ENCODE data around the gene BABAM2.
"Not testable (repeated sequence)": the region's sequence is repeated elsewhere in the genome, so short reads cannot be mapped to it uniquely, and the experiment has no call there.

The BABAM2 gene

DNA sequence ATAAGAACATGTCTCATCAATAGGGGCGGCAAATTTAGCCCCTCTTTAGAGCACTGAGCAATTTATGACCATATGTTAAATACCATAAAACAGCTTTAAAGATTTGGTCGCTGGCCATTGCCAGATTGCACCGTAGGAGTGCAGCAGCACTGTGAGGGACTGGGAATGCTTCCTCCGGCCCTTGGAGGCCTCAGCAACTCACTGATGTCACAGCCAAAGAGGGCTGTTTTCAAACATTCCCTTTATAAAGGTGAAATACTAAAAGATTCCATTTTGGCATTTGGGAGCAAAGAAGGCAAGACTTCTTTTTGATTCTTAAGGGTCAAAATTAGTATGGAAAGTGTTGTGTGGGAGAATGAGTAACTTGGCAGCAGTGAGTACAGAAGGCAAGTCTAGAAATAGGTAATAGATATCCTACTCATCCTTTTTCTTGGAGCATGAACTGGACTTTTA, 63.7 kb downstream of the BABAM2 start:
- DNase-seq = no peak

DNA sequence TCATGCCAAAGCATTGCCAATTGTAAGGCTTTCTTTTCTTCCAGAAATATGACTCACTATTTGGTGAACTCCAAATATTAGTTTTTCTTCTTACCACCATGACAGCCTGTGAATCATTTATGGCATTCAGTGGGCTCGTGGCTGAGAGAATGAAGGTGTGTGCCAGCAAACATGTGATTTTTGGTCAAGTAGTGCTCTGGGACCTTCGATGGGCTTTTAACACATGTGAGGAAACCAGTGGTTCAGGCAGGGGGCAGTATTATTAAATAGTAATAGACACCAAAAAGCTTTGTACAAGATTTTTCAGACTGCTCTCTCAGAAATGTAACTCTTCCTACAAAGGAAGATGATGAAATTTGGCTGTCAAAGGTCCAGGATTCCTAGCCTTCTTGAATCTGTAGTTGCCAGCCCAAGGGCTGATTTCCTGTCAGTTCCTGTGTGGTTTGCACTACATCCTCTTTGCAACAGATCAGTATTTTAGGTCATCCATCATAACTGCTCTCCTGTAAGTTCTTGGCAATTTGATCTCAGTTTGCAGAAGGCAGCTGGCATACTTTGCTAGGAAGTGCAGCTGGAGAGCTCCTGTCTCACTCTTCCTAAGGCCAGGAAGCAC, 64.3 kb downstream of the BABAM2 start:
- no peak for DNase-seq

DNA sequence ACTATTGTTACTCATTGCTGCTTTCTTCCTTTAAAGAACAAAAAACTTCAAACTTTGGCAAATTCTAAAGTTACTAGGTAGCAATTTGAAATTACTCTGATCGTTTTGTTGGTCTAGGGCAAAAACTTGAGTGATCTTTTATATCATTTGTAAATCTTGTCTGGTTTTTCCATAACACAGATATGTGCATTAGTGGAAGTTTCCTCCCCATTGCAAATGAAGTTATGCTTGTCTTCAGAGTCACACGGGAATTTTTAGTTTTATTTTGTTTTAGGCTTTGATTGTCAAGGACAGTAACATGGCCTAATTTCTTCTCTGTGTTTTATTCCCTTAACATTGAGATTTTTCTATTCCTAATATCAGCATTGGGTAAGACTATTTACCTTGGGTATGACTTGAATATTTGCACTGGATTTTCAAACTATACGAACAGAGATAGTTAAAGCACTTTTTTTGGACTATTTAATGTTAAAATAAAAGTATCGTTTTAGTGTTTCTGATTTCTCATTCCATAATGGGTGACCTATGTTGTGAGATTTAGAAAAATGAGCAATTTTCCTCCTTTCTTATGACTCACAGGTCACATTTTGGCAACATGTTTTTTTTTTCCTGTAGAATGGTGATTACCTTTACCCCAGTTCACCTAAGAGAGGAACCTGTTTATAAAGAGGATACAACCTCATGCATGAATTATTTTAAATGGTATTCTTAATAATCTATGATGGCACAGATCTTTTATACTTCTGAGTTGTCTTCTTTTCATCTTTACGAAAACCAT, 65.0 kb downstream of the BABAM2 start:
- no peak for DNase-seq

DNA sequence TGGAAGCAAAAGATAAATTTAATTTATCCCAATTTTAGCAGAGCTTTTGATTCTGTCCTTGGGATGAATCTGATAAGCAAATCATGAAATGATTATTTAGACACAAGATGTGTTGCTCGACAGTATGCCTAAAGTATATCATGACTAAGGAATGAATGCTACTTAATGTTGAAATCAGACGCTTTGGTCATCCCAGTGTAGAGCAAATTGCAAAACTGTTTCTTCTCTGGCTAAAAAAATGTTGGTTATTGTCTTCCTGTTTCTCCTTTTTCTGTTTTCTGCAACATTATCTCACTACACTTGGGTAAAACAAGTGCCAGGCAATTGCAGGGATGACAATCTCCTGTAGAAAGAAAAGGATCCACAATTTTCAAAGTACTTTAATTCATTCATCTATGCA, 66.4 kb downstream of the BABAM2 start:
- no peak for DNase-seq

DNA sequence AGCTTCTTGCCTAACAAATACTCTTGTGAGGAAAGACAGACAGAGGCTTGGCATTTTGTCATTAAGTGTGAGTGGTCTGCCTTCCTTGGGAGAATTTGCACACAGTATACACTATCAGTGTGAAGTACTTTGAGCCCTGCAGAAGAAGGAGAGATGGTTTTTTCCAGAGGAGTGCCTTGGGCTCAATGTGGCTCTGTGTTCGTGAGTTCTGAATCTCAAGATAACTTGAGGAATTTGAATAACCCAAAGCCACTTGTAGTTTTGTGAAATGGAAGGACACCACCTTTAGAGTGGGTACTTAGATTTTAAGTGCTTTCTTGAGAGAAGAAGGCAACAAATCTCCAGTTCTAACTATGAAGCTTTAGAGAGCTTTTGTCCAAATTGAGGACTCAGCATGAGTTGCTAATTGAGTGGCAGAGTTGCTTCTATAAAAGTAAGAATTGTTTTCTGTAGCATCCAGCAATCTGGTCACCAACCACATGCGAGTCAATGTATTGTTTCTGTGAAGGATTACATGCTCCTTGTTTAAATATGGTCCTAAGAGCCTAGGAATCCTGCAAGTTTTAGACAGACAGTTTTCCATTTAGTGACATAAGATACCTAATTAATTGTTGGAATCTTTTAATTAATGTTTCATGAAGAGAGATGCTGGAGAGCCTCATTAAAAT, 68.3 kb downstream of the BABAM2 start:
- DNase-seq = no peak

DNA sequence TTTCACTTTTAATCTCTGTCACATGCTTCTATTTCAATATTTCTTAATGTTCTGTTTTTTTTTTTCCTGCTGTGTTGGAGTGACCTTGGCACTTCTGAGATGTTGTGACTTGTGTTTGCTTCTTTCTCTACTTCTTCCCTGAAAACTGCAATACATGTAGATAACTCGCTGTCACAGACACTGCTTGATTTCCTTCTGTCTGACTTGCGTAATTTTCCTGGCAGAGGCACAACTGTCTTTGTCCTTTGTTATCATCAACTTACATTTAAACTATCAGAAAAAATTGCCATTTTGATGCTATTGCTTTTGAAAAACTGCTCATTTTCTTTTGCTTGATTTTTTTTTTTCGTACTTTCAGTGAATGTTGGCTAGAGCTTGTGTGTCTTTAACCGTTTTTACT, 69.0 kb downstream of the BABAM2 start:
- no peak for DNase-seq

DNA sequence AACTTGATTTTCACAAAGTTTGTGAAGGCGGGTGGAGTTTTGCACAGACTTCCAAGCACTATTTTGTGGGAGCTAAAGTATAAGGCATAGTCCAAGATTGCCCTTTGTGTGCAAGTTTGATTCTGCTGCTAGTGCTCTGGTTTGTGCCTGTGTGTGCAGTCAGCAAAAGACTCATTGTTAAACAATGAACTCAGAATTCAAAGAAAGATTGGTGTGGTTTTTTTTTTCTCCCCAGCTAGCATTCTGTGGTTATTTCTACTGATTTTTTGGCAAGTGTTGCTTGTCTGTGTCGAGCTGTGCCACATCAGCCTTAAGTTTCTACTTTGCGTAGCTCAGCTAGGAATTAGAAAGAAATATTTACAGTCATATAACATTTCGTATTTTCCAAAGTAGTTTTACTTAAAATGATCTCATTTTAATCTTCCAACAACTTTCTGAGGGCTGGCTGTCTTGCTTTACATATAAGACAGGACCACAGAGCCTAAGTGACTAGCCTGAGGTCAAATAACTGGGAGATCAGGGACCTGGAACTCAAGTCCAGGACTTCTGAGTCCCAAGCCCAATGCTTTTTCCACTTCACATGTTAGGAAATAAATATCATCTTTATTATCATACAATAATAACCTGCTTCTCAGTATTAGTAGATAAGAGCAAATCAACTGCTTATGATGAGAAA, 69.8 kb downstream of the BABAM2 start:
- DNase-seq = no peak

DNA sequence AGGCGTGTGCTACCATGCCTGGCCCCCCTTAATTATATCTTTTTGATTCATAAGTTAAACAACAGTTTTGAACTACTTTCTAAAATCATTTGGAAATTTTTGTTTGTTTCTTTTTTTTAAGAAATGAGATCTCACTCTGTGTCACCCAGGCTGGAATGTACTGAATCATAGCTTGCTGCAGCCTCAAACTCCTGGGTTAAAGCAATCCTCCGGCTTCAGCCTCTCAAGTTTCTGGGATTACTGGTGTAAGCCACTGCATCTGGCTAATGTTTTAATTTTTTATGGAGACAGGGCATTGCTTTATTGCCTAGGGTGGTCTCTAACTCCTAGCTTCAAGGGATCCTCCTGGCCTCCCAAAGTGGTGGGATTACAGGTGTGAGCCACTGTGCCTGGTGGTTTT, 71.5 kb downstream of the BABAM2 start:
- DNase-seq = no peak

DNA sequence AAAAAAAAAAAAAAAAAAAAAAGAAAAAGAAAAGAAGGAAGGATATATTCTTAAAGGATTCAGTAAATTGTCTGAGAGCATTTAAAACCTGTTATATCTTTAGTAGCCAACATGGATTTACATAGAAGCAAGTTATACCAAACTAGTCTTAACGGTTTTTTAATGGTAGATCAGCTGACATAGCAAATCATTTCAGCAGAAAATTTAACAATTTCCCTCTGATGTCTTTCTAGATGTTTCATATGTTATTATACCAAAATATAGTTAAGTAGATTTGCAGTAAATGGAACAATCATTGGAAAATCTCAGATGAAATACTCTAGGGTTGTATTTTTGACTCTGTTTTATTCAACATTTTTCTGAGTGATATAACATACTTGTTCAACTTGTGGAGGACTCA, 72.9 kb downstream of the BABAM2 start:
- no peak for DNase-seq

DNA sequence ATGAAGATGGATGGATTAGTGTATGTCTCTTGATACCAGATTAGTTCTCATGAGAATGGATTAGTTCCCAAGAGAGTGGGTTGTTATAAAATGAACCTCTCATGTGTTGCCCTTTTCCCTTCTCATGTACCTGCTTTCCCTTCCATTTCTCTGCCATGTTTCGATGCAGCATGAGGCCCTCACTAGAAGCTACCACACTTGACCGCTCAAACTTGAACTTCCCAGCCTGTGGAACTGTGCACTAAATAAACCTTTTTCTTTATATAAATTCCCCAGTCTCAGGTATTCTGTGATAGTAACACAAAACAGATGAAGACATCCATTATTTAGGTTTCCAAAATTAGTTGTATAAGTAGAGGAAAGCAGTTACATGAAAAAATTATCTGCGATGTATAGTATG, 73.5 kb downstream of the BABAM2 start:
- DNase-seq = no peak

DNA sequence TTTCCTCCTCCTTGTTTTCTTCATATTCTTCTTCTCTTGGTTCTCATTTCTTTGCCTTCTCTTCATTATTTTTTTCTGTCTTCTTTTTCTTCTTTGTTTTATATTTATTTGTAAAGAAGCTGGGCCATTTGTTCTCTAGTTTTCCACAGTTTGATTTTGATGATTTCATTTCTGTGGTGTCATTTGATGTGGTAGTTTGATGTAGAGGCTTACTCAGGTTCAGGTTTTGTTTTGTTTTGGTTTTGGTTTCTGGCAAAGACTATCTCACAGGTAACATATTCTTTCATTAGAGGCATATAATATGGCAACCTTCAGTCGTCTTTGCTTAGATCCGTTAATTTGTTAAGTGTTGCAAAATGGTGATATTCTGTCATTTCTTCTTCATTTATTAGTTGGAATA, 75.3 kb downstream of the BABAM2 start:
- no peak for DNase-seq

DNA sequence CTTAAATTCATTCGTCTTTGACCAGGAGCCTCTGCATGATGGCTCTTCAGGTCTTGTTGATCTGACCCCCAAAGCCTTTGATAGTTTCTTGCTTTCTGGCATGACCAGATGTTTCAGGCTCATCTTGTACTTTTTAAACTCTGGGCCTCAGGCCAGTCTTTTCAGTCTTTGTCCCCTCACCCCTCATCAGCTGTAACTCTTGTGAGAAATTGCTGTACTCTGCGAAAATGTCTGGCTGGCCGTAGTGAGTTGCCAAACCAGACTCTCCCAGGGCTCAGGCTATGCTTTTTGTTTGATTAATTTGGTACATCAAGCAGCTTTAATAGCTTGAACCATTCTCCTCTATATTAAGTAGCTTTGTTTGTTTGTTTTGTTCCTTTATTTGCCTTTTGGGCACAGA, 75.9 kb downstream of the BABAM2 start:
- DNase-seq = no peak

DNA sequence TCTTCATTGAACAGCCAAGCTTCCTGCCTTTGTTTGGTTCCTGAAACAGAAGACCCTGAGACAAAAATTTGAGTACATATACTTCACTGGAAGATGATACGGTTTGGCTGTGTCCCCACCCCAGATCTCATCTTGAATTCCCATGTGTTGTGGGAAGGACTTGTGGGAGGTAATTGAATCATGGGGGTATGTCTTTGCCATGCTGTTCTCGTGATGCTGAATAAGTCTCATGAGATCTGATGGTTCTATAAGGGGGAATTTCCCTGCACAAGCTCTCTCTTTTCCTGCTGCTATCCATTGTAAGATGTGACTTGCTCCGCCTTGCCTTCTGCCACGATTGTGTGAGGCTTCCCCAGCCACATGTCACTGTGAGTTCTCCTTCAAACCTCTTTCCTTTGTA, 76.5 kb downstream of the BABAM2 start:
- no peak for DNase-seq

DNA sequence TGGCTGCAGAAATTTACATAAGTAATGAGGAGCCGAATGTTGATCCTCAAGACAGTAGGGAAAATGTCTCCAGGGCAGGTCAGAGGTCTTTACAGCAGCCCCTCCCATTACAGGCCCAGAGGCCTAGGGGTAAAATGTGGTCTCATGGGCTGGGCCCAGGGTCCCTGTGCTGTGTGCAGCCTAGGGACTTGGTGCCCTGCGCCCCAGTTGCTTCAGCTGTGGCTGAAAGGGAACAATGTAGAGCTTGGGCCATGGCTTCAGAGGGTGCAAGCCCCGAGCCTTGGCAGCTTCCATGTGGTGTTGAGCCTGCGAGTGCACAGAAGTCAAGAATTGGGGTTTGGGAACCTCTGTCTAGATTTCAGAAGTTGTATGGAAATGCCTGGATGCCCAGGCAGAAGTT, 77.5 kb downstream of the BABAM2 start:
- DNase-seq = not testable (repeated sequence)

DNA sequence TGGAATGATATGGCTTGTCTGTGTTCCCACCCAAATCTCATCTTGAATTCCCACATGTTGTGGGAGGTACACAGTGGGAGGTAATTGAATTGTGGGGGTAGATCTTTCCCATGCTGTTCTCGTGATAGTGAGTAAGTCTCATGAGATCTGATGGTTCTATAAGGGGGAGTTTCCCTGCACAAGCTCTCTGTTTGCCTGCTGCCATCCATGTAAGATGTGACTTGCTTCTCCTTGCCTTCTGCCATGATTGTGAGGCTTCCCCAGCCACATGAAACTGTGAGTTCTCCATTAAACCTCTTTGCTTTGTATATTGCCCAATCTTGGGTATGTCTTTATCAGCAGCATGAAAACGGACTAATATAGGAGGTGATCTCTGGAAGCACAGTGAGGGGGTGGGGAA, 78.4 kb downstream of the BABAM2 start:
- not testable (repeated sequence) for DNase-seq

DNA sequence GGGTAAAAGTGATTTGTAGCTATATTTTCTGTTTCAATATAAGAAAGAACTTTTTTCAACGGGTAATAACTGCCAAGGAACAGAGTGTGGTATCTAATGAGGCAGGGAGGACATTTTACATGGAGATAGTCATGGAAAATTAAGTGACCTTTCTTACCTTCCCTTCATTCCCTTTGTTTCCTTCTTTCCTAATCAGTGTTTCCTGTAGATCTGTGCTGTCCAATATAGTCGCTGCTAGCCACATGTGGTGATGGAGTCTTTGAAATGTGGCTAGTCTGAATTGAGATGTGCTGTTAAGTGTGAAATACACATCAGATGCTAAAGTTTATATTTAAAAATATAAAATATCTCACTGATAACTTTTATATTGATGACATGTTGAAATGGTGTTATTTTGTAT, 81.8 kb downstream of the BABAM2 start:
- no peak for DNase-seq

DNA sequence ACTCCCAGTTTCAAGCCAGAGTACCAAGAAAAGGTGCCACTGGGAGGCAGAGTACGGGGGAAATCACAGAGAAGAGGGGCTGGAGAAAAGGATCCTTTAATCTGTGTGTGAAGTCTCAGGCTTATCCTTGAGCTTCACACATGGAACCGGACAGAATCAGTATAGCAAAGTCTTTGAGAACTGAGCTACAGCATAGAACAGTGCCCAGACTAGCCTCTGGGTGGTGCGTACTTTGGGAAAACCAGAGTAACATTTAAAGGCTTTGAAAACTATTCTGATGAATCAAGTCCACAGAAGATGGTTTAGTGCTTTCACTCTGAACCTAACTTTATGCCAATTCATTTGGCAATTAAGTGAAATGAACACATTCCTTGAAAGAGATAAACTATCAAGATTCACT, 83.1 kb downstream of the BABAM2 start:
- DNase-seq = no peak

DNA sequence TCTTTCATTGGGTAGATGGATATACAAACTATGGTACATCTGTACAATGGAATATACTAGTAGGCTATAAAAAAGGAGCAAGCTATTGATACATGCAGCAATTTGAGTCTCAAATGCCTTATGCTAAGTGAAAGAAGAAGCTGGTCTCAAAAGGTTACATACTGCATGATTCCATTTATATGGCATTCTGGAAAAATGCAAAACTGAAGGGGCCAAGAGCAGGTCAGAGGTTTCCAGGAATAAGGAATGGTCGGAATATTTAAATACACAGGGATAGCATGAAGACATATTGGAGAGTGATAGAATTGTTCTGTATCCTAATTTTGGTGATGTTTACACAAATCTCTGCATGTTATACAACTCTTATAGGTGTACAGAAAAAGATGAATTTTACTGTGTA, 85.8 kb downstream of the BABAM2 start:
- DNase-seq = no peak

DNA sequence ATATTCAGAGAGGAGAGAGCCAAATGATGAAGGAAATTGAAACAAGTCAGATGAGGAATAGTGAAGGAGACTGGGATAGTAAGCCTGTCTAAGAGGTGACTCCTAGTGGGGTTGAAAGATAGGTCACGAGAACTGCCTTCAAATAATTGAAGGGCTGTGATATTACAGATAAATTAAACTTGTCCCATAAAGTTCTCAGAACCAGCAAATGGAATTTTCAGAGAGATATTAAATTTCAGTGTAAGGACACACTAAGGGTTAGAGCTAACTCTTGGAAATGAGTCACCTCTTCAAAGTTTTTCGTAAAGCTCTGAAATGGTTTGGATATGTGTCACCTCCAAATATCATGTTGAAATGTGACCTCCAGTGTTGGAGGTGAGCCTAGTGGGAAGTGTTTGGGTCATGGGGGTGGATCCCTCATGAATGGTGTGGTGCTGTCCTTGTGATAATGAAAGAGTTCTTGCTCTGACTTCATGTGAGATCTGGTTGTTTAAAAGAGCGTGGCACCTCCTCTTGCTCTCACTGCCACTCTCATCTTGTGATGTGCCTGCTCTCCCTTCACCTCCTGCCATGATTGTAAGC, 87.3 kb downstream of the BABAM2 start:
- DNase-seq = no peak

DNA sequence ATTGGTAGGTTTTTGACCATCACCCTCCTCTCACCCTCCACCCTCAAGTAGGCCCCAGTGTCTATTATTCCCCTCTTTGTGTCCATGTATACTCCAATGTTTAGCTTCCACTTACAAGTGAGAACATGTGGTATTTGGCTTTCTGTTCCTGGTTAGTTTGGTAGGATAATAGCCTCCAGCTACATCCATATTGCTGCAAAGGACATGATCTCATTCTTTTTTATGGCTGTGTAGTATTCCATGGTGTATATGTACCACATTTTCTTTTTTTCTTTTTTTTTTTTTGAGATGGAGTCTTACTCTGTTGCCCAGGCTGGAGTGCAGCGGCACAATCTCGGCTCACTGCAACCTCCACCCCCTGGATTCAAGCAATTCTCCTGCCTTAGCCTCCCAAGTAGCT, 88.2 kb downstream of the BABAM2 start:
- not testable (repeated sequence) for DNase-seq

DNA sequence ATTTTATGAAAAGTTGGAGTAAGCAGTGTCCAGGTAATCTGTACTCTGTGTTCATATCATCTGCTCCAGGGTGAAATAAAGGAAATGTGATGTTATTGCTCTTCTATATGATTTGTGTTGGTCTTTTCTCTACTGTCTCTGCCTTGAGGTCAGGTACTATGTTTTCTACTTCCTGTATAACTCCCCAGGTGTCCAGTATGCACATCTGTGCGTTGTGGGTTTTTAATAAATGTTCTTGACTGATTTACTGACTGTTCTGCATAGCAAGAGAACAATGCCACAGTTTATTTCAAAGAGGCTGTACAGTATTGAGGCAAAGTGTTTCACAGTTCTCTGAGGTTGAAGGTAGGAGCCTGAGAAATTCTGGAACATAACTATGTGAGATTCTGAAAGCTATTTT, 89.7 kb downstream of the BABAM2 start:
- DNase-seq = no peak

DNA sequence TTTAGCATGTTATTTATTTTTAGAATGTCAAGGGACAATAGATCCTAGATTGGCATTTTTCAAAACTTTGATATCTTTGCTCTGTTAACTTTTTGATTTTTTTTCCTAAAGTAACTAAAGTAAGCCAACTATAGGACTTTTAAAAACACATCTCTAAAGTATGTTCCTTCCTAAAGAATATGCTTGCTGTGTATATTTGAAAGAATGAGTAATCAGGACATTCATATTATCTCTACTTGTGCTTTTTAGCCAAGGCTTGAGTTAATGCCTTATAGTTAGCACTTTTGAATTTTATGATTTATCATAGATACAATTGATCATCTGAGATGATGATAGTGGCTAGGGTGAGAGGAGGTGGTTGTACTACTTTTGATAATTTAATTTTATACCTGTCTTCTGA, 93.6 kb downstream of the BABAM2 start:
- no peak for DNase-seq

DNA sequence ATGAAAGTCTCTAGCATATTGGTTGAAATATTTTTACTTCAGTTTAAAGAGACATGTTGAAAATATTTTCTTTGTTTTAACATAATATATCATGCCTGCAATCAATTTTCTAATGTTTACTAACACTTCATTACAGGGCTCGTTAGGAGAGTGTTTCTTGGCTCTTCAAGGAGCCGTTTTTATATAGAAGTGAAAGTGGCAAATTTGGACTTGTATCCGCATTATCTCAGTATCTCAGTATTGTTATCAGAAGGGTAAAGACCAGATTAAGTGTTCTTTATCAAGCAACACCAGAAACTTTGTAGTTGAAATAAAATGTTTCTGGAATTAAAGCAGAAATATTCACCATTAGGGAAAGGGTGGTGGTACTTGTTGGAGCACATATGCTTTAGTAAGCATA, 97.8 kb downstream of the BABAM2 start:
- no peak for DNase-seq

Data from activated gamma-delta T cell (primary cell).